GM12864 (cell line): ENCODE data around the gene CDK19.

Experiments
- DNase-seq: peaks from one replicate; pipeline ENCODE4 v3.0.0-alpha.2; 2011; ENCODE audit warnings: low read depth
- H3K4me3 ChIP-seq: 2 replicates; pipeline ENCODE4 v1.5.1; 2011; ENCODE audit warnings: mild to moderate bottlenecking, low read depth, low read length, control low read depth
- TF ChIP-seq, protein P1 (sequence below): IDR thresholded peaks from 2 replicates; pipeline ENCODE4 v1.5.1; 2011; ENCODE audit warnings: low read depth, mild to moderate bottlenecking, moderate library complexity, low read length, control low read depth, inconsistent platforms; ENCODE audit errors: missing control alignments

CDK19 gene

GRCh38 chr6:110656492-110656891 is 158.8 kb downstream of the CDK19 start:
- TF ChIP-seq, protein P1, sequence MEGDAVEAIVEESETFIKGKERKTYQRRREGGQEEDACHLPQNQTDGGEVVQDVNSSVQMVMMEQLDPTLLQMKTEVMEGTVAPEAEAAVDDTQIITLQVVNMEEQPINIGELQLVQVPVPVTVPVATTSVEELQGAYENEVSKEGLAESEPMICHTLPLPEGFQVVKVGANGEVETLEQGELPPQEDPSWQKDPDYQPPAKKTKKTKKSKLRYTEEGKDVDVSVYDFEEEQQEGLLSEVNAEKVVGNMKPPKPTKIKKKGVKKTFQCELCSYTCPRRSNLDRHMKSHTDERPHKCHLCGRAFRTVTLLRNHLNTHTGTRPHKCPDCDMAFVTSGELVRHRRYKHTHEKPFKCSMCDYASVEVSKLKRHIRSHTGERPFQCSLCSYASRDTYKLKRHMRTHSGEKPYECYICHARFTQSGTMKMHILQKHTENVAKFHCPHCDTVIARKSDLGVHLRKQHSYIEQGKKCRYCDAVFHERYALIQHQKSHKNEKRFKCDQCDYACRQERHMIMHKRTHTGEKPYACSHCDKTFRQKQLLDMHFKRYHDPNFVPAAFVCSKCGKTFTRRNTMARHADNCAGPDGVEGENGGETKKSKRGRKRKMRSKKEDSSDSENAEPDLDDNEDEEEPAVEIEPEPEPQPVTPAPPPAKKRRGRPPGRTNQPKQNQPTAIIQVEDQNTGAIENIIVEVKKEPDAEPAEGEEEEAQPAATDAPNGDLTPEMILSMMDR: no peak
- no peak for DNase-seq
- H3K4me3 ChIP-seq: no peak overlapping the region

- TF ChIP-seq, protein P1: no peak
- no peak for DNase-seq
- no peak overlapping the region for H3K4me3 ChIP-seq
These were observed 159.4 kb downstream of the CDK19 start for GRCh38 chr6:110655821-110656220.

- no peak for DNase-seq
- no peak overlapping the region for H3K4me3 ChIP-seq
- TF ChIP-seq, protein P1: no peak
These were observed 161.0 kb downstream of the CDK19 start for GRCh38 chr6:110654096-110654820.

DNA sequence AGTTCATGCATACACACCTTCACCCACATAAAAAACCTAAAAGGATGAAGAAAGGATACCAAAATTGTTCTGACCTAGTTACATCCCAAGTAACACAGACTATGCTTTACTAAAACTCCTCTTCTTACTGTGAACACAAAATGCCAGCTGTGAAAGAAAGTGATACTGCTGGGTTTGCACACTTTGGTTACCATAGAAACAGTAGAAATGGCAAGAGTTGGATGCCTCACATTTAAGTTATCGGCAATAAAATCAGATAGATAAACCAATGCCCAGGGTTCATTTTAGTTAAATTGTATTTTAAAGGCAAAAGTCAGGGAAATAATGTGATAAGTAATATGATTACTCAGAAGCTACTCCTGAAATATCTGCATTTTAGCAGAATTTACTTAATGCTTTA is 161.9 kb downstream of the CDK19 start:
- H3K4me3 ChIP-seq: no peak overlapping the region
- TF ChIP-seq, protein P1: no peak
- no peak for DNase-seq

- H3K4me3 ChIP-seq: no peak overlapping the region
- TF ChIP-seq, protein P1: no peak
- no peak for DNase-seq
These were observed 162.7 kb downstream of the CDK19 start for GRCh38 chr6:110652520-110652919.

DNA sequence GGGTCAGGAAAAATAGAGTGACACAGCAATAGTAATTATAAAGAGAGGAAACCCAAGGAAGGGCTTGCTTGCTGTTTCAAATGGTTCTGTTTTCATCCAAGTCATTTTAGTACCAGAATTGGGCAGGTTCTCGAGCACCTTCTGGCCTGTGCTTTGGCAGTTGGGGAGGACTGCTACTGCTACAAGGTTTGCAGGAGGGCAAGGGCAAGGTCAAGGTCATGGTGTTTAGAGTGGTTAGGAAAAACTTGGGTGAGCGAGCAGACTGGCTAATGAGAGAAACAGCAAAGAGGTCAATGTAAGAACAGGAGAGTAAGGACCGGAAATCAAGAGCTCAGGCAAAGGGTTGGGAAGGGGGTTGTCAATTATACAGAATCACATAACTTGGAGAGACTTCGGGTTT is 164.5 kb downstream of the CDK19 start:
- DNase-seq: no peak
- H3K4me3 ChIP-seq: no peak overlapping the region
- TF ChIP-seq, protein P1: no peak

- TF ChIP-seq, protein P1: no peak
- no peak overlapping the region for H3K4me3 ChIP-seq
- no peak for DNase-seq
These were observed 165.6 kb downstream of the CDK19 start for GRCh38 chr6:110649704-110650103.
